Stimulated activated CD4-positive, alpha-beta T cell treated with anti-CD3 and anti-CD28 coated beads, Interleukin-1b, Interleukin-23, amount 100 ng/mL, for 4 hours (primary cell): ENCODE data around the gene KHDC1.
"Not testable (repeated sequence)": the region's sequence is repeated elsewhere in the genome, so short reads cannot be mapped to it uniquely, and the experiment has no call there.

Experiments used
- DNase-seq, 2 donors: peaks; one replicate each; pipeline ENCODE4 v3.0.0-alpha.2; 2020; ENCODE audit warnings: low read depth in 2 of 2

Gene KHDC1

GRCh38 chr6:73250016-73250415 is 13.0 kb downstream of the KHDC1 start:
- DNase-seq = no peak

GRCh38 chr6:73248192-73248903 is 14.6 kb downstream of the KHDC1 start:
- DNase-seq = no peak

- DNase-seq = no peak
Measured at GRCh38 chr6:73242001-73242400, 21.0 kb downstream of the KHDC1 start.

GRCh38 chr6:73240730-73241129 is 22.3 kb downstream of the KHDC1 start:
- DNase-seq = no peak

- no peak for DNase-seq
Measured at GRCh38 chr6:73236144-73236750, 26.7 kb downstream of the KHDC1 start.

- DNase-seq = no peak
Measured at GRCh38 chr6:73234733-73235132, 28.3 kb downstream of the KHDC1 start.

- not testable (repeated sequence) for DNase-seq
Measured at GRCh38 chr6:73233971-73234370, 29.0 kb downstream of the KHDC1 start.

GRCh38 chr6:73233048-73233447 is 29.9 kb downstream of the KHDC1 start:
- no peak for DNase-seq

GRCh38 chr6:73231986-73232391 is 31.0 kb downstream of the KHDC1 start:
- DNase-seq = no peak

GRCh38 chr6:73227606-73228255 is 35.3 kb downstream of the KHDC1 start:
- no peak for DNase-seq

GRCh38 chr6:73225396-73225795 is 37.6 kb downstream of the KHDC1 start, which contains the start of gene KHDC1L:
Gene KHDC1L, minus strand, starts transcription at chr6:73225496. Its CDS starts 88 bp downstream, at chr6:73225408.
- DNase-seq = no peak

GRCh38 chr6:73216859-73217258 is 46.1 kb downstream of the KHDC1 start:
- DNase-seq = no peak

GRCh38 chr6:73209117-73209516 is 53.9 kb downstream of the KHDC1 start:
- no peak for DNase-seq

- no peak for DNase-seq
Measured at GRCh38 chr6:73207221-73207837, 55.7 kb downstream of the KHDC1 start.

GRCh38 chr6:73204252-73204651 is 58.7 kb downstream of the KHDC1 start:
- DNase-seq = no peak

- no peak for DNase-seq
Measured at GRCh38 chr6:73203098-73203497, 59.9 kb downstream of the KHDC1 start.

- DNase-seq = no peak
Measured at GRCh38 chr6:73200735-73201134, 62.3 kb downstream of the KHDC1 start.

GRCh38 chr6:73200247-73200646 is 62.7 kb downstream of the KHDC1 start:
- DNase-seq = no peak

- no peak for DNase-seq
Measured at GRCh38 chr6:73194744-73195143, 68.3 kb downstream of the KHDC1 start.

- not testable (repeated sequence) for DNase-seq
Measured at GRCh38 chr6:73193302-73193701, 69.7 kb downstream of the KHDC1 start.
